Testis (tissue), 3 donors: ENCODE data around the gene SLC25A29. TPM values are rescaled to one million over a fixed set of nuclear protein-coding genes. Genes with fewer than 3 reads are reported as not detected.
A peak's percentile ranks its signal among the peaks of the same experiment; 100 is the strongest.

Source experiments
- DNase-seq: peaks from one replicate; pipeline ENCODE4 v3.0.0-alpha.2; 2019
- H3K27ac ChIP-seq, 2 donors: fragments of 200-600 bp; sonication (generic); one replicate each; pipeline ENCODE4 v1.5.1; 2019
- H3K27me3 ChIP-seq: fragments of 200-600 bp; sonication (generic); one replicate; pipeline ENCODE4 v1.5.1; 2019
- H3K36me3 ChIP-seq: fragments of 200-600 bp; sonication (generic); one replicate; pipeline ENCODE4 v1.5.1; 2017; ENCODE audit warnings: low read depth; ENCODE audit errors: missing control alignments
- H3K4me1 ChIP-seq: fragments of 200-600 bp; sonication (generic); one replicate; pipeline ENCODE4 v1.5.1; 2019
- H3K4me3 ChIP-seq, 2 donors: fragments of 200-600 bp; sonication (generic); one replicate each; pipeline ENCODE4 v1.5.1; 2017 to 2019
- H3K9me3 ChIP-seq: fragments of 200-600 bp; sonication (generic); one replicate; pipeline ENCODE4 v1.5.1; 2017
- POLR2A ChIP-seq: fragments of 450-650 bp; IDR thresholded peaks from one replicate; pipeline ENCODE4 v1.6.1; 2017; ENCODE audit warnings: antibody characterized with exemption, mild to moderate bottlenecking, moderate library complexity
- WGBS, 2 donors: methylation state at CpG; one replicate each; pipeline ENCODE4 v1.1.5; 2018; 5-methylcytosine and 5-hydroxymethylcytosine counted together
- intact Hi-C: fragments of 100-400 bp; cut with DNase I; formaldehyde crosslinking; loops from one replicate; pipeline ENCODE4 v1.15.1; 2023; ENCODE audit warnings: low total_unique reads
- polyA plus RNA-seq: library from polyadenylated mRNA; stranded (reverse); fragments of 350-450 nt; fragmentation: Illumina TruSeq; extraction: RNeasy Lipid Tissue Mini Kit (QIAGEN cat#74804); gene quantifications from one replicate; pipeline ENCODE4 v1.2.3, GENCODE V29; 2014; ENCODE audit warnings: low read depth, low replicate concordance; ENCODE audit not compliant: insufficient read depth
- total RNA-seq, 2 donors: library from RNA; depleted of rRNA; stranded (reverse); fragments of >200 nt; gene quantifications; one replicate each; pipeline ENCODE4 v1.2.3, GENCODE V29; 2016
- TF ChIP-seq, protein P1 (sequence below), 3 experiments: fragments of 450-650 bp in 2 of 3; fragments of 200-600 bp in 1 of 3; sonication (generic) in 1 of 3; IDR thresholded peaks; one replicate each; pipeline ENCODE4 v1.5.1; 2016 to 2019; ENCODE audit warnings: antibody characterized with exemption in 3 of 3, mild to moderate bottlenecking in 2 of 3, moderate library complexity in 1 of 3

Gene SLC25A29
- total and polyA plus RNA-seq, 3 donors from 2014 or later, result 72.3 to 322 (median 185) TPM

DNA sequence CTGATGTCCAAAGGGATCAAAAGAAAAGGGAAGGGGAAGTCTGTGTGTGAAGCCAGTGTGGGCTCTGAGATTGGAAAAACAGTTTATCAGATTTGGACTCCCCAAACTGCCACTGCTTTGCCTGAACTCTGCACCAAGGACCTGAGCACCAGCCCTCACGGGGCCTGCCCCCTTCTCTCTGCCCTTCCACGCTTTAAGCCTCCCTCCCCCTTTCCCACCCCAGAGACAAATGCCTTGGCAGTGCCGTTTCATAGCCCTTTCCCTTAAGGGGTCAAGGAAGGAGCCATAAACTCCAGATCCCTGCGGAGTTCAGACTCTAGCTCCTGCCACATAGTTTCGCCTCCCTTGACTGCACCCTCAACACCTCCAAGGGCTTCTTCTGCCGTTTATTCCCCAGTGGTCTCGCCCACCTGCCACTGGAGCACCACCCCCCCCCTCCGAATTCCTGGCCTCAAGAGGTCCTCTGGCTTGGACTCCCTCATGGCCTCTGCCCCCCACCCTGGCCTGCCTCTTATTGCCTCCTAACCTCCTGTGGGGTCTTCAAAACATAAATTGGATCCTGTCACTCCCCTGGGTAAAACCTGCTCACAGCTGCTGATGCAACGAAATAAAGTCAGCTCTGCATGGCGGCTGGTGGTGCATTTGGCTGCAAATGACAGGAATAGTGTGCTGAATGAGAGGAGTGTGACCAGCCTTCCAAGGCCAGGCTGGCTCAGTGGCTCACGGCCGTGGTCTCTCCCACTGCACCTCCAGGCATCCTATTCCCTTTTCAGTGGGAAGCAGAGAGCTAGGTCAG is 18.8 kb downstream of the SLC25A29 start:
- H3K36me3 ChIP-seq, result no peaks in the 10 kb centered on the region
- 66 to 67% methylated on average over 9 to 12 of the region's 12 CpGs for WGBS, 2 donors
- no peak overlapping the region for H3K27ac ChIP-seq
- no peak for TF ChIP-seq POLR2A
- TF ChIP-seq, protein P1, sequence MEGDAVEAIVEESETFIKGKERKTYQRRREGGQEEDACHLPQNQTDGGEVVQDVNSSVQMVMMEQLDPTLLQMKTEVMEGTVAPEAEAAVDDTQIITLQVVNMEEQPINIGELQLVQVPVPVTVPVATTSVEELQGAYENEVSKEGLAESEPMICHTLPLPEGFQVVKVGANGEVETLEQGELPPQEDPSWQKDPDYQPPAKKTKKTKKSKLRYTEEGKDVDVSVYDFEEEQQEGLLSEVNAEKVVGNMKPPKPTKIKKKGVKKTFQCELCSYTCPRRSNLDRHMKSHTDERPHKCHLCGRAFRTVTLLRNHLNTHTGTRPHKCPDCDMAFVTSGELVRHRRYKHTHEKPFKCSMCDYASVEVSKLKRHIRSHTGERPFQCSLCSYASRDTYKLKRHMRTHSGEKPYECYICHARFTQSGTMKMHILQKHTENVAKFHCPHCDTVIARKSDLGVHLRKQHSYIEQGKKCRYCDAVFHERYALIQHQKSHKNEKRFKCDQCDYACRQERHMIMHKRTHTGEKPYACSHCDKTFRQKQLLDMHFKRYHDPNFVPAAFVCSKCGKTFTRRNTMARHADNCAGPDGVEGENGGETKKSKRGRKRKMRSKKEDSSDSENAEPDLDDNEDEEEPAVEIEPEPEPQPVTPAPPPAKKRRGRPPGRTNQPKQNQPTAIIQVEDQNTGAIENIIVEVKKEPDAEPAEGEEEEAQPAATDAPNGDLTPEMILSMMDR (IDR thresholded peaks at IDR 0.05), result no peak
- no peak overlapping the region for H3K4me3 ChIP-seq
- no peak for DNase-seq
- no peaks in the 10 kb centered on the region for H3K9me3 ChIP-seq
- intact Hi-C loops, result no loop called here
- no peaks in the 10 kb centered on the region for H3K27me3 ChIP-seq
- peaks cover 45% of the 10 kb centered on the region for H3K4me1 ChIP-seq

DNA sequence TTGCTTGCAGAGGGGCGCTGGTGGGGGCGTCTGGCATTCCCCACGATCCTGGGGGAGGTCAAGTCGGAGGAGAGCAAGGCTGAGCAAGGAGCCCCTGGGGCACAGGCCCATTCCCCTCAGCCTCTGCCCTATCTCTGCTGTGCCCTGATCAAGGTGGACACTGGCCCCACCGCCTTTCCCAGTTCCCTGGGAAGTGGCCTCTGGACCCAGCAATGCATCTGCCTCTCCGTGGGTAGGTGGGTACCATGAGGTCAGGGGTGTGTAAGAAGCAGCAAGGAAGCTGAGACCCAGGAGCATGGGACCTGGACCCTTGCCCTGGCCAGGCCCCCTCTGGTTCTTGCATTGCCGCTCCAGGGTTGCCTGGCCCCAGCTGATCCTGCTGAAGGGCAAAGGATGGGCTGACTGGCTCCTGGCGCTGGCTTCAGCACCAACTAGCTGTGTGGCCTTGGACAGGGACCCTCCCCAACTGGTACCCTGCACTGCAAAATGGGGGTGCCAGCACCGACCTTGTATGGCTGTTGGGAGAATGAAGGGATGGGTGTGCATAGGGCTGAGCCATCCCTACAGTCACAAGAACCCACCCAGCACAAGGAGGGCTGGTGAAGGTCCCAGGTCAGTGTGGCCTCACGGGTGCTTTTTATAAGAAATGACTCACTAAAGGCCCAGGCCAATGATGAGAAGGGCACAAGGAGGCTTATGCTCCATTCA is 19.6 kb downstream of the SLC25A29 start:
- DNase-seq, result no peak
- Histone ChIP-seq H3K4me3 (no peak overlapping the region), H3K27ac (no peak overlapping the region), H3K4me1 (peaks cover 45% of the 10 kb centered on the region), H3K36me3 (no peaks in the 10 kb centered on the region), H3K27me3 (no peaks in the 10 kb centered on the region), H3K9me3 (no peaks in the 10 kb centered on the region)
- intact Hi-C loops, result no loop called here
- TF ChIP-seq, protein P1 (IDR thresholded peaks at IDR 0.05), result no peak
- no peak for TF ChIP-seq POLR2A
- WGBS, 2 donors, result 69 to 85% methylated on average over 2 to 10 of the region's 10 CpGs

DNA sequence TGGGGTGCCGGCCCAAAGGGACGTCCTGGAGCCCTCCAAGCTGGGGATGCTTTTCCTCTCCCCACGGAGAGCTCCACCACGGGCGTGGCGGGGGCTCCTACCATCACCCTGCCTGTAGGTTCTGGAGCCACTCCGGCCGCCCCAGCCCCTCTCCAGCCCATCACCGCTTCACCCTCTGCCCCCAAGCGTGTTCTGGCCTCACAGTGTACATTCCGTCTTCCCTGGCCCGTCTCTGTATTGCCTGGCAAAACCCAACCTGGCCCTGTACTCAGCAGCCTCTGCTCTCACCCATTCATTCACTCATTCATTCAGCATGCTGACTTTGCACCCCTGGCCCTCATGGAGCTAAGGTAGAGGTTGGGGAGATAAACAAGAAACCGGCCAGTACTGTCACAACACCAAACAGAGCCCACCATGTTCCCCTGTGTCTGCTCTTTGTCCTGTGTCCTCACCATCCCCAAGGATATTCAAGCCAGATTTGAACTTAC is 20.3 kb downstream of the SLC25A29 start:
- H3K36me3 ChIP-seq, result no peaks in the 10 kb centered on the region
- H3K4me3 ChIP-seq, result peak overlapping the region; percentile 78 to 87
- no peak for DNase-seq
- no peaks in the 10 kb centered on the region for H3K27me3 ChIP-seq
- 19 to 24% methylated on average over 4 to 13 of the region's 13 CpGs for WGBS, 2 donors
- peak overlapping the region; percentile 91 to 94 for H3K27ac ChIP-seq
- TF ChIP-seq, protein P1 (IDR thresholded peaks at IDR 0.05), result no peak
- TF ChIP-seq POLR2A, result no peak
- peaks cover 44% of the 10 kb centered on the region for H3K4me1 ChIP-seq
- H3K9me3 ChIP-seq, result no peaks in the 10 kb centered on the region
- intact Hi-C loops, result no loop called here

DNA sequence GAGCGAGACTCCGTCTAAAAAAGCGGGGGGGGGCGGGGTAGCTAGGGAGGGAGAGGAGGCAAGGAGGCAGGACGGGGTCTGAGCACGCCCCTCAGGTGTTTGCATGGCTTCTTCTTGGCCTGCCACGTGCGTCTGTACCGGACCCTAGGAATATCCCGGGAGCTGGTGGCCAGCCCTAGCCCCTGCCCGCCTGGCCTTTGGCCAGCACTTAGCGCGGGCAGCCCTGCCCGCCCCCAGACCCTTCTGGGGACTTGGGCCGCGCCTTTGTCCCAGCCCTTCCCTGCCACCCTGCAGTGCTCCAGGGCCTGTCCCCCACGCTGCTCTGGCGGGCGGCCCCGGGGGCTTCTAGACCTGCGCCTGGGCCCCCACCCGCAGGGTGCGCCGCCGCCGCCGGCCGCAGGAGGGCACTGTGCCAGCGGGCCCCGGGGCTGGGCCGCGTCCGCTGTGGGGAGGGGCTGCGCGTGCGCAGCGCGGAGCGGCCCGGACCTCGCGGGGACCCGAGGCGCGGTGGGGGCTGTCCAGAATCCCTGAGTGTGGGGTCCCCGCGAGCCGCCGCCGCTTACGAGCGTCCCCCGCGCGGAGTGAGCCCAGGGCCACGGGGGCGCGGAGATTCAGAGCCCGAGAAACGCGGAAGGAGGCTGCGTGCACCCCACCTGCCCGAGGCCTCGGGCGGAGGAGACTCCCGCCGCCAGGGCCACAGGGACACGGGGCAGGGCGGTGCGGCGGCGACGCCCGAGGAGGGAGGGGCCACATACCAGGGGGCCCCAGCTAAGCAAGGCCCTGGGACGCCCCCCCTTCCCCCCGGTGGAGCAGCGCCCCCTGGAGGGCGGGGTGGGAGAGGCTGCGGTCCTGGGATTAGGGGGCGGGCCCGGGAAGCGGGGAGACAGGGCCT is 21.0 kb downstream of the SLC25A29 start:
- DNase-seq, result peak; percentile 71
- Histone ChIP-seq H3K27ac (peak overlapping the region; percentile 91 to 94), H3K9me3 (no peaks in the 10 kb centered on the region), H3K4me1 (peaks cover 37% of the 10 kb centered on the region), H3K4me3 (peak overlapping the region; percentile 78 to 87), H3K36me3 (no peaks in the 10 kb centered on the region), H3K27me3 (no peaks in the 10 kb centered on the region)
- 1 to 2% methylated on average over 5 to 75 of the region's 82 CpGs for WGBS, 2 donors
- intact Hi-C loops, result no loop called here
- TF ChIP-seq, protein P1 (IDR thresholded peaks at IDR 0.05), result peak; percentile 77 to 92 (median 78)
- TF ChIP-seq POLR2A, result no peak
